GM12865 (cell line): ENCODE results near the gene AMIGO1.

Source experiments
- DNase-seq: peaks from one replicate; pipeline ENCODE4 v3.0.0; 2010; ENCODE audit warnings: low read depth
- H3K4me3 ChIP-seq: 2 replicates; pipeline ENCODE4 v1.5.1; 2011; ENCODE audit warnings: mild to moderate bottlenecking, low read depth, low read length, control low read depth
- CTCF ChIP-seq: IDR thresholded peaks from 2 replicates; pipeline ENCODE4 v1.5.1; 2011; ENCODE audit warnings: low read length, control low read depth, low read depth, inconsistent platforms; ENCODE audit not compliant: insufficient read depth; ENCODE audit errors: missing control alignments

Gene AMIGO1

GRCh38 chr1:109472779-109473178 lies 36.7 kb downstream of the AMIGO1 start:
- DNase-seq = no peak
- TF ChIP-seq CTCF = no peak
- H3K4me3 ChIP-seq = no peak overlapping the region

GRCh38 chr1:109470245-109470644 lies 39.3 kb downstream of the AMIGO1 start:
- no peak for TF ChIP-seq CTCF
- H3K4me3 ChIP-seq = no peak overlapping the region
- DNase-seq = no peak

GRCh38 chr1:109468903-109469302 lies 40.6 kb downstream of the AMIGO1 start:
- DNase-seq = no peak
- no peak overlapping the region for H3K4me3 ChIP-seq
- no peak for TF ChIP-seq CTCF

- TF ChIP-seq CTCF = no peak
- no peak overlapping the region for H3K4me3 ChIP-seq
- no peak for DNase-seq
These were observed 41.5 kb downstream of the AMIGO1 start for GRCh38 chr1:109468061-109468460.

- DNase-seq = no peak
- TF ChIP-seq CTCF = no peak
- no peak overlapping the region for H3K4me3 ChIP-seq
These were observed 42.2 kb downstream of the AMIGO1 start for GRCh38 chr1:109467301-109467777.

GRCh38 chr1:109466452-109467300 lies 42.9 kb downstream of the AMIGO1 start, which contains the start of gene SYPL2:
Gene SYPL2, plus strand, starts transcription at chr1:109466546. Its CDS starts 298 bp downstream, at chr1:109466844.
- no peak for DNase-seq
- no peak within 1 kb of the TSS for H3K4me3 ChIP-seq
- TF ChIP-seq CTCF = no peak

GRCh38 chr1:109466125-109466451 lies 43.4 kb downstream of the AMIGO1 start:
- no peak for TF ChIP-seq CTCF
- H3K4me3 ChIP-seq = no peak overlapping the region
- no peak for DNase-seq
